Choroid plexus epithelial cell (primary cell): ENCODE data around the gene RBFOX1.

Experiments used
- DNase-seq: peaks from one replicate; pipeline ENCODE4 v3.0.0-alpha.2; 2010; ENCODE audit warnings: low read depth
- H3K4me3 ChIP-seq: 2 replicates; pipeline ENCODE4 v1.5.1; 2011; ENCODE audit warnings: low read depth, mild to moderate bottlenecking, control low read depth, low read length, moderate library complexity
- CTCF ChIP-seq: conservative IDR thresholded peaks from 2 replicates; pipeline ENCODE4 v1.5.1; 2011; ENCODE audit warnings: low read depth, mild to moderate bottlenecking, control low read depth, inconsistent platforms, low read length, moderate library complexity

RBFOX1 gene

GRCh38 chr16:7392206-7392605, 59.6 kb downstream of the RBFOX1 start:
- DNase-seq: no peak
- no peak for TF ChIP-seq CTCF
- H3K4me3 ChIP-seq: no peak overlapping the region

GRCh38 chr16:7393680-7394079, 61.0 kb downstream of the RBFOX1 start:
- TF ChIP-seq CTCF: no peak
- no peak overlapping the region for H3K4me3 ChIP-seq
- DNase-seq: no peak

- H3K4me3 ChIP-seq: no peak overlapping the region
- no peak for TF ChIP-seq CTCF
- DNase-seq: no peak
Observed at GRCh38 chr16:7394720-7395336, 62.2 kb downstream of the RBFOX1 start.

- no peak for TF ChIP-seq CTCF
- H3K4me3 ChIP-seq: no peak overlapping the region
- peak; percentile 14 for DNase-seq
Observed at GRCh38 chr16:7397901-7398300, 65.3 kb downstream of the RBFOX1 start.

GRCh38 chr16:7398536-7398935, 65.9 kb downstream of the RBFOX1 start:
- H3K4me3 ChIP-seq: no peak overlapping the region
- no peak for TF ChIP-seq CTCF
- no peak for DNase-seq

GRCh38 chr16:7399296-7399695, 66.7 kb downstream of the RBFOX1 start:
- no peak overlapping the region for H3K4me3 ChIP-seq
- DNase-seq: no peak
- no peak for TF ChIP-seq CTCF

GRCh38 chr16:7400117-7400890, 67.7 kb downstream of the RBFOX1 start:
- no peak for DNase-seq
- no peak for TF ChIP-seq CTCF
- H3K4me3 ChIP-seq: no peak overlapping the region
